ENCODE data around the gene SPEG. TPM values are rescaled to one million over a fixed set of nuclear protein-coding genes. Genes with fewer than 3 reads are reported as not detected.

The SPEG gene
- total and polyA plus RNA-seq, 2 of the 8 experiments (the other 6 are each of a cell fraction or from before 2014, with no cell fraction given), result 19.9 to 32.0 TPM

DNA sequence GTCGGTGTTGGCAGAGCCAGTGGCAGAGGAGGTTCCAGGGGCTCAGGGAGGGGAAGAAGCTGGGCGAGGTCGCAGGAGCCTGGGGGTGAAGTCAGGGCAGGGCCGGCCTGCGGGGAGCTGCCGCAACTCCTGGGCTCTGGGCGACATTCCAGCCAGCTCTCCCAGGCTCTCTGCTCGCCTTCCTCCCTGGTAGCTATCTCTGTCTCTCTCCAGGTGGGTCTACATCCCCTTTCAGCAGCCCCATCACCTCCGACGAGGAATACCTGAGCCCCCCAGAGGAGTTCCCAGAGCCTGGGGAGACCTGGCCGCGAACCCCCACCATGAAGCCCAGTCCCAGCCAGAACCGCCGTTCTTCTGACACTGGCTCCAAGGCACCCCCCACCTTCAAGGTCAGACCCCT is 27.0 kb downstream of the SPEG start:
- peaks cover 0 to 9% of the 10 kb centered on the region in 2 experiments for H4K20me1 ChIP-seq (replicated peaks in 1 of 2; ENCODE audit: control insufficient read depth in 1 of 2, insufficient read depth in 2 of 2, low read length in 2 of 2)
- peaks cover 0 to 6% (median under 1%) of the 10 kb centered on the region in 4 experiments; a peak in 1 of 8 replicates for H3K36me3 ChIP-seq (ENCODE audit: control insufficient read depth in 2 of 4, insufficient read depth in 4 of 4, low read length in 3 of 4)
- peaks cover 3% of the 10 kb centered on the region; the same call in 1 of the 2 replicates for H3K23me2 ChIP-seq (ENCODE audit: low read depth, low read length)
- no peak overlapping the region for H3K14ac ChIP-seq (ENCODE audit: insufficient read length)
- H3K4ac ChIP-seq (replicated peaks; ENCODE audit: insufficient read length, low read depth, low read length), result no peak overlapping the region
- H2BK12ac ChIP-seq (ENCODE audit: low read depth, low read length), result peak overlapping the region; percentile 4; the same call in 1 of the 2 replicates
- 74% methylated on average over 7 of the region's 14 CpGs; no CpG with 5 or more reads in 1 of the 2 experiments for WGBS, 2 experiments (ENCODE audit: extremely low coverage in 1 of 2, insufficient coverage in 1 of 2, insufficient read length in 1 of 2, insufficient replicate concordance in 2 of 2, low coverage in 1 of 2, low lambda C conversion rate in 2 of 2, missing lambda C conversion rate in 1 of 2)
- no peak overlapping the region for H3K27ac ChIP-seq (ENCODE audit: low read depth, low read length)
- H3K9ac ChIP-seq (replicated peaks in 1 of 4; ENCODE audit: extremely low read depth in 1 of 4, low read depth in 3 of 4, low read length in 3 of 4), result no peak overlapping the region
- FAIRE-seq, result no peak
- DNase-seq (ENCODE audit: low read depth in 1 of 2, low spot score in 2 of 2), result no peak
- peaks cover 9 to 23% (median 21%) of the 10 kb centered on the region in 4 experiments for H3K4me1 ChIP-seq (replicated peaks in 1 of 4; ENCODE audit: control insufficient read depth in 3 of 4, insufficient read depth in 4 of 4, low read length in 3 of 4)
- H3K9me3 ChIP-seq (ENCODE audit: insufficient read depth in 2 of 2, low read depth in 1 of 2, low read length in 1 of 2), result no peaks in the 10 kb centered on the region
- H3K4me3 ChIP-seq (ENCODE audit: extremely low read depth in 1 of 4, insufficient read depth in 2 of 4, low read depth in 3 of 4, low read length in 4 of 4), result no peak overlapping the region
- CTCF ChIA-PET (ENCODE audit: partially characterized antibody), result interaction anchor here (0.7 to 113.1 kb wide), 5 partner anchors 3 to 63 kb away, joined by 3 to 7248 read pairs (median 49); partner anchors contain the start of genes ASIC4, CHPF, DES and GMPPA
- no peak overlapping the region for H4K5ac ChIP-seq (ENCODE audit: insufficient read length, low read depth, low read length)
- no peak overlapping the region for H2BK120ac ChIP-seq (replicated peaks; ENCODE audit: low read depth, low read length)
- 0 out of 2 replicates have a peak overlapping the region, but pooled peaks have one; percentile 61 for H2BK15ac ChIP-seq (ENCODE audit: low read length)
- H3K79me2 ChIP-seq (ENCODE audit: control insufficient read depth in 1 of 2, insufficient read depth in 2 of 2, low read length in 2 of 2), result no peaks in the 10 kb centered on the region
- POLR2A ChIA-PET (ENCODE audit: partially characterized antibody), result interaction anchor here (1.2 to 2.1 kb wide), 13 partner anchors 9 to 77 kb away, joined by 3 to 17 read pairs (median 5); no protein-coding TSS in a partner anchor
- H3K79me1 ChIP-seq (ENCODE audit: low read depth, low read length), result no peaks in the 10 kb centered on the region
- peak overlapping the region; percentile 63; the same call in 1 of the 2 replicates for H2BK5ac ChIP-seq (ENCODE audit: low read depth, low read length)
- H3K23ac ChIP-seq (ENCODE audit: insufficient read length), result no peak overlapping the region
- H3K56ac ChIP-seq (replicated peaks; ENCODE audit: insufficient read length, low read depth, low read length), result no peak overlapping the region
- H4K8ac ChIP-seq (ENCODE audit: extremely low read depth, insufficient read depth, low read length), result no peak overlapping the region
- peak overlapping the region; percentile 91 for H4K91ac ChIP-seq (replicated peaks; ENCODE audit: insufficient read length, low read length)
- no peak overlapping the region for H2AFZ ChIP-seq (ENCODE audit: low read length)
- H3K27me3 ChIP-seq (replicated peaks in 1 of 4; ENCODE audit: control insufficient read depth in 3 of 4, extremely low read depth in 1 of 4, insufficient read depth in 3 of 4, low read length in 3 of 4), result no peaks in the 10 kb centered on the region; a peak in 1 of 7 replicates
- H2AK5ac ChIP-seq (ENCODE audit: low read depth, low read length), result no peak overlapping the region
- peak overlapping the region in 1 of 2 experiments; percentile 67; a peak in 2 of 4 replicates for H3K4me2 ChIP-seq (ENCODE audit: insufficient read depth in 1 of 2, low read depth in 2 of 2, low read length in 2 of 2)
- no peak overlapping the region for H3K18ac ChIP-seq (ENCODE audit: extremely low read depth, low read length)
- 0 out of 2 replicates have a peak overlapping the region, but pooled peaks have one; percentile 24 for H2BK20ac ChIP-seq (ENCODE audit: low read length)
- TF ChIP-seq CBX5 (IDR thresholded peaks at IDR 0.05; ENCODE audit: low read depth, low read length) (no peak), CREB1 (IDR thresholded peaks at IDR 0.05) (no peak), KDM4A (IDR thresholded peaks at IDR 0.05; ENCODE audit: low read depth, low read length, severe bottlenecking) (no peak), EP300 (IDR thresholded peaks at IDR 0.05; ENCODE audit: borderline replicate concordance in 1 of 2, low read depth in 2 of 2, low read length in 2 of 2) (no peak), ATF3 (IDR thresholded peaks at IDR 0.05; ENCODE audit: insufficient read depth, low read depth, low read length) (no peak), CBX8 (IDR thresholded peaks at IDR 0.05; ENCODE audit: borderline replicate concordance, low read depth, low read length) (no peak), SUZ12 (IDR thresholded peaks at IDR 0.05; ENCODE audit: low read length) (no peak), NRF1 (IDR thresholded peaks at IDR 0.05; ENCODE audit: low read depth, low read length) (no peak), JUN (IDR thresholded peaks at IDR 0.05; ENCODE audit: low read depth, low read length) (no peak), POLR2A (IDR thresholded peaks at IDR 0.05; ENCODE audit: control extremely low read depth in 1 of 2, low read depth in 2 of 2, low read length in 2 of 2) (no peak), HDAC6 (IDR thresholded peaks at IDR 0.05; ENCODE audit: low read depth, low read length) (no peak), SP1 (IDR thresholded peaks at IDR 0.05; ENCODE audit: low read depth, low read length) (no peak), TAF1 (IDR thresholded peaks at IDR 0.05; ENCODE audit: low read depth, low read length) (no peak), JUND (IDR thresholded peaks at IDR 0.05; ENCODE audit: low read length) (no peak)
